GM19328 (cell line): ENCODE measurements around the gene FAM118B.

Experiments used
- ATAC-seq: cut with Tn5 transposase; IDR thresholded peaks from one replicate; pipeline ENCODE4 v1.9.1; 2021; ENCODE audit warnings: mild to moderate bottlenecking, moderate library complexity; ENCODE audit not compliant: unreplicated experiment

FAM118B gene

GRCh38 chr11:126211236-126212088 lies at the start of gene FAM118B, which contains the start of gene RPUSD4:
Gene FAM118B (plus strand): TSS chr11:126211782. CDS start chr11:126235002, 23,220 bp downstream.
Gene RPUSD4 (minus strand): TSS chr11:126211650. CDS start chr11:126211638, 12 bp downstream.
- peak; percentile 96 for ATAC-seq

GRCh38 chr11:126162306-126163030 lies 49.1 kb upstream of the FAM118B start:
- no peak for ATAC-seq

GRCh38 chr11:126163074-126163700 lies 48.4 kb upstream of the FAM118B start:
- ATAC-seq, result no peak

GRCh38 chr11:126163779-126164178 lies 47.8 kb upstream of the FAM118B start:
- no peak for ATAC-seq

- ATAC-seq, result no peak
Observed at GRCh38 chr11:126164781-126165180, 46.8 kb upstream of the FAM118B start.

GRCh38 chr11:126165311-126165720 lies 46.3 kb upstream of the FAM118B start:
- no peak for ATAC-seq

- no peak for ATAC-seq
Observed at GRCh38 chr11:126165757-126166156, 45.8 kb upstream of the FAM118B start.

GRCh38 chr11:126166413-126166812 lies 45.2 kb upstream of the FAM118B start:
- ATAC-seq, result no peak

GRCh38 chr11:126167488-126167887 lies 44.1 kb upstream of the FAM118B start:
- ATAC-seq, result no peak

GRCh38 chr11:126169291-126169690 lies 42.3 kb upstream of the FAM118B start:
- ATAC-seq, result no peak

GRCh38 chr11:126172596-126173038 lies 39.0 kb upstream of the FAM118B start:
- no peak for ATAC-seq

GRCh38 chr11:126173257-126173656 lies 38.3 kb upstream of the FAM118B start:
- ATAC-seq, result no peak

GRCh38 chr11:126174816-126175215 lies 36.8 kb upstream of the FAM118B start:
- ATAC-seq, result no peak

- ATAC-seq, result no peak
Observed at GRCh38 chr11:126175393-126175792, 36.2 kb upstream of the FAM118B start.

- ATAC-seq, result no peak
Observed at GRCh38 chr11:126176853-126177470, 34.6 kb upstream of the FAM118B start.

GRCh38 chr11:126181939-126182730 lies 29.4 kb upstream of the FAM118B start:
- ATAC-seq, result no peak

GRCh38 chr11:126182787-126183445 lies 28.7 kb upstream of the FAM118B start:
- ATAC-seq, result no peak

- ATAC-seq, result no peak
Observed at GRCh38 chr11:126185259-126186024, 26.1 kb upstream of the FAM118B start.
